ENCODE results near the gene ZC3H13. TPM values are rescaled to one million over a fixed set of nuclear protein-coding genes. Genes with fewer than 3 reads are reported as not detected.

The ZC3H13 gene
- total and polyA plus RNA-seq, 2 donors (not counting 1 experiment from before 2014, with no cell fraction given) = 4.8 to 65.7 TPM

DNA sequence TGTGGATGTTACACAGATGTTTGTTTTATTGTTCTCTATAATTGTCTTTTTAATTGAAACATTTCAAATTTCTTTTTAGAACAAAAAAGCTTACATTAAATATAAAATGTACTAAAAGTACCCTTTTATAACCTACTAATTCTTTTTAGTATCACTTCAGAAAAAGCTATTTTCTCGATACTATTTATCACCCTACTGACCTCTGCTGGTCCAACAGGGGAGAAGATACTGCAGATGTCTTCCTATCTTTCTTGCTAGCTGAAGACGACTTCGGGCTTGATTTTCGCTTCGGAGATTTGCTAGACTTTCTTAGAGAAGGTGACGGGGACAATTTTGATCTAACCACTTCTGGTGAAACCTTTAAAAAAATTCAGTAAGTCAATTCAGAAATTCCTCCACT, 42.4 kb downstream of the ZC3H13 start:
- intact Hi-C loops (cut with micrococcal nuclease) = no loop called here
- H3K4me1 Mint-ChIP-seq = no peaks in the 10 kb centered on the region
- ChIA-PET POLR2A (no interaction called here), CTCF (interaction anchor here (0.6 kb wide), 1 partner anchor 223 kb away, joined by 3 read pairs; no protein-coding TSS in a partner anchor)
- H3K79me2 ChIP-seq (ENCODE audit: control insufficient read depth, insufficient read depth, low read length) = no peaks in the 10 kb centered on the region
- H3K4me3 Mint-ChIP-seq = no peak overlapping the region
- no peaks in the 10 kb centered on the region for H3K9me3 Mint-ChIP-seq (ENCODE audit: insufficient read depth)
- no peaks in the 10 kb centered on the region for H3K9me3 ChIP-seq (ENCODE audit: control extremely low read depth in 1 of 3, control insufficient read depth in 2 of 3, insufficient read depth in 1 of 3, low read length in 2 of 3)
- peaks cover 0 to 29% of the 10 kb centered on the region in 2 experiments for H3K36me3 ChIP-seq (replicated peaks in 1 of 2; ENCODE audit: control extremely low read depth in 1 of 2, control insufficient read depth in 1 of 2, extremely low read depth in 1 of 2, insufficient read depth in 2 of 2, low read length in 1 of 2)
- H3K4me1 ChIP-seq (ENCODE audit: control insufficient read depth in 2 of 2, insufficient read depth in 2 of 2, low read length in 2 of 2) = no peaks in the 10 kb centered on the region
- no peak for DNase-seq
- 98% methylated on average over 6 of the region's 6 CpGs for WGBS (ENCODE audit: insufficient coverage)
- no peak overlapping the region for H3K9ac ChIP-seq (ENCODE audit: low read length)
- no peak overlapping the region for H3K4me3 ChIP-seq (ENCODE audit: control extremely low read depth in 1 of 5, extremely low read depth in 1 of 5, insufficient read depth in 1 of 5, low read depth in 2 of 5, low read length in 4 of 5)
- H3K27ac Mint-ChIP-seq = no peak overlapping the region
- no peak for ATAC-seq (ENCODE audit: low read depth)
- H4K20me1 ChIP-seq (ENCODE audit: control insufficient read depth, insufficient read depth, low read length, poor library complexity, severe bottlenecking) = no peaks in the 10 kb centered on the region
- H3K27ac ChIP-seq (ENCODE audit: low read length in 2 of 2) = no peak overlapping the region
- no peaks in the 10 kb centered on the region for H3K27me3 Mint-ChIP-seq
- H3K27me3 ChIP-seq (replicated peaks in 1 of 4; ENCODE audit: control extremely low read depth in 1 of 4, control insufficient read depth in 3 of 4, insufficient read depth in 4 of 4, low read length in 3 of 4) = no peaks in the 10 kb centered on the region
- no peak overlapping the region for H2AFZ ChIP-seq (ENCODE audit: insufficient read depth, low read depth, low read length, poor library complexity, severe bottlenecking)
- no peak overlapping the region for H3K4me2 ChIP-seq (replicated peaks; ENCODE audit: low read depth, low read length, poor library complexity, severe bottlenecking)
- TF ChIP-seq, protein P1, sequence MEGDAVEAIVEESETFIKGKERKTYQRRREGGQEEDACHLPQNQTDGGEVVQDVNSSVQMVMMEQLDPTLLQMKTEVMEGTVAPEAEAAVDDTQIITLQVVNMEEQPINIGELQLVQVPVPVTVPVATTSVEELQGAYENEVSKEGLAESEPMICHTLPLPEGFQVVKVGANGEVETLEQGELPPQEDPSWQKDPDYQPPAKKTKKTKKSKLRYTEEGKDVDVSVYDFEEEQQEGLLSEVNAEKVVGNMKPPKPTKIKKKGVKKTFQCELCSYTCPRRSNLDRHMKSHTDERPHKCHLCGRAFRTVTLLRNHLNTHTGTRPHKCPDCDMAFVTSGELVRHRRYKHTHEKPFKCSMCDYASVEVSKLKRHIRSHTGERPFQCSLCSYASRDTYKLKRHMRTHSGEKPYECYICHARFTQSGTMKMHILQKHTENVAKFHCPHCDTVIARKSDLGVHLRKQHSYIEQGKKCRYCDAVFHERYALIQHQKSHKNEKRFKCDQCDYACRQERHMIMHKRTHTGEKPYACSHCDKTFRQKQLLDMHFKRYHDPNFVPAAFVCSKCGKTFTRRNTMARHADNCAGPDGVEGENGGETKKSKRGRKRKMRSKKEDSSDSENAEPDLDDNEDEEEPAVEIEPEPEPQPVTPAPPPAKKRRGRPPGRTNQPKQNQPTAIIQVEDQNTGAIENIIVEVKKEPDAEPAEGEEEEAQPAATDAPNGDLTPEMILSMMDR (IDR thresholded peaks at IDR 0.05) = no peak
- TF ChIP-seq EZH2 (IDR thresholded peaks at IDR 0.05; ENCODE audit: borderline replicate concordance, insufficient read depth, low read depth, low read length, poor library complexity, severe bottlenecking) = no peak

DNA sequence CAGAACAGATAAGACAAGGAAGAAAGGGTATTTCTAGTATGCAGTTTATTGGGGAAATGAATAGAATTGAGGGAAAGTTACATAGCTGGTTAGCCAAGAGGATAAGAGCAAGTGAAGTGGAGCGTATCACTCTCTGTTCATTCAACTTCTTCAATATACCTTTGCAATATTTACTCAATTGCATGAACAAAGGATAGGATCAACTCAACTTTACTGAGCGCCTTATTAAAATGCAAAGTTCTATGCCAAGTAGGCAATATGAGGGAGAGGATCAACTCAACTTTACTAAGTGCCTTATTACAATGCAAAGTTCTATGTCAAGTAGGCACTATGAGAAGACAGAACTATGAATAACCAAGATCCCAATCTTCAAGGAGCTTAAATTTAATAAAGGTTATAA, 43.9 kb downstream of the ZC3H13 start:
- CTCF ChIA-PET = no interaction called here
- POLR2A ChIA-PET = no interaction called here
- no peak overlapping the region for H2AFZ ChIP-seq (ENCODE audit: insufficient read depth, low read depth, low read length, poor library complexity, severe bottlenecking)
- H3K9me3 ChIP-seq (ENCODE audit: control extremely low read depth in 1 of 3, control insufficient read depth in 2 of 3, insufficient read depth in 1 of 3, low read length in 2 of 3) = no peaks in the 10 kb centered on the region
- no peak for DNase-seq
- no peak overlapping the region for H3K27ac ChIP-seq (ENCODE audit: low read length in 2 of 2)
- no peaks in the 10 kb centered on the region for H3K4me1 ChIP-seq (ENCODE audit: control insufficient read depth in 2 of 2, insufficient read depth in 2 of 2, low read length in 2 of 2)
- no CpG with 5 or more reads among the region's 2 CpGs for WGBS (ENCODE audit: insufficient coverage)
- H3K9me3 Mint-ChIP-seq (ENCODE audit: insufficient read depth) = no peaks in the 10 kb centered on the region
- H3K27me3 ChIP-seq (replicated peaks in 1 of 4; ENCODE audit: control extremely low read depth in 1 of 4, control insufficient read depth in 3 of 4, insufficient read depth in 4 of 4, low read length in 3 of 4) = no peaks in the 10 kb centered on the region
- TF ChIP-seq EZH2 (IDR thresholded peaks at IDR 0.05; ENCODE audit: borderline replicate concordance, insufficient read depth, low read depth, low read length, poor library complexity, severe bottlenecking) = no peak
- TF ChIP-seq, protein P1 (IDR thresholded peaks at IDR 0.05) = no peak
- H3K27me3 Mint-ChIP-seq = no peaks in the 10 kb centered on the region
- H4K20me1 ChIP-seq (ENCODE audit: control insufficient read depth, insufficient read depth, low read length, poor library complexity, severe bottlenecking) = no peaks in the 10 kb centered on the region
- H3K4me3 ChIP-seq (ENCODE audit: control extremely low read depth in 1 of 5, extremely low read depth in 1 of 5, insufficient read depth in 1 of 5, low read depth in 2 of 5, low read length in 4 of 5) = no peak overlapping the region
- ATAC-seq (ENCODE audit: low read depth) = no peak
- H3K4me1 Mint-ChIP-seq = no peaks in the 10 kb centered on the region
- no peak overlapping the region for H3K4me2 ChIP-seq (replicated peaks; ENCODE audit: low read depth, low read length, poor library complexity, severe bottlenecking)
- no peak overlapping the region for H3K9ac ChIP-seq (ENCODE audit: low read length)
- H3K79me2 ChIP-seq (ENCODE audit: control insufficient read depth, insufficient read depth, low read length) = no peaks in the 10 kb centered on the region
- H3K4me3 Mint-ChIP-seq = no peak overlapping the region
- intact Hi-C loops (cut with micrococcal nuclease) = no loop called here
- no peak overlapping the region for H3K27ac Mint-ChIP-seq
- peaks cover 0 to 35% of the 10 kb centered on the region in 2 experiments for H3K36me3 ChIP-seq (replicated peaks in 1 of 2; ENCODE audit: control extremely low read depth in 1 of 2, control insufficient read depth in 1 of 2, extremely low read depth in 1 of 2, insufficient read depth in 2 of 2, low read length in 1 of 2)

Measured in B cell (primary cell).